ENCODE results near the gene GLOD5. TPM values are rescaled to one million over a fixed set of nuclear protein-coding genes. Genes with fewer than 3 reads are reported as not detected.
A peak's percentile ranks its signal among the peaks of the same experiment; 100 is the strongest.

Gene GLOD5
- total and polyA plus RNA-seq, 2 of the 4 experiments (the other 2 are of a cell fraction), result not detected

GRCh38 chrX:48714573-48714972 lies 47.0 kb upstream of the GLOD5 start:
- Histone ChIP-seq H3K27ac (ENCODE audit: insufficient read depth, low read length) (no peak overlapping the region), H3K14ac (replicated peaks; ENCODE audit: low read depth, low read length) (no peak overlapping the region), H2AK5ac (ENCODE audit: low read depth, low read length) (no peak overlapping the region), H4K20me1 (ENCODE audit: insufficient read depth, low read length) (no peaks in the 10 kb centered on the region), H2AK9ac (replicated peaks; ENCODE audit: low read depth, low read length, poor library complexity) (no peak overlapping the region), H2BK20ac (ENCODE audit: low read depth, low read length) (no peak overlapping the region), H4K8ac (ENCODE audit: low read depth in 2 of 2, low read length in 2 of 2) (no peak overlapping the region), H4K5ac (ENCODE audit: low read depth, low read length) (no peak overlapping the region), H4K91ac (ENCODE audit: insufficient read depth, low read depth, low read length) (no peak overlapping the region), H3K56ac (ENCODE audit: extremely low read depth, insufficient read depth, low read length) (no peak overlapping the region), H3K9me1 (ENCODE audit: insufficient read depth, low read length) (no peaks in the 10 kb centered on the region), H3K79me1 (ENCODE audit: low read depth in 1 of 2, low read length in 2 of 2) (no peaks in the 10 kb centered on the region), H2BK5ac (ENCODE audit: low read depth, low read length, poor library complexity, severe bottlenecking) (no peak overlapping the region), H3K9ac (ENCODE audit: low read depth, low read length) (no peak overlapping the region), H3K27me3 (ENCODE audit: control insufficient read depth, insufficient read depth, low read length) (no peaks in the 10 kb centered on the region; the same call in 1 of the 2 replicates), H2BK120ac (ENCODE audit: low read depth, low read length) (no peak overlapping the region), H2BK15ac (ENCODE audit: low read depth, low read length) (no peak overlapping the region), H3K9me3 (ENCODE audit: control insufficient read depth, insufficient read depth, low read length) (peaks cover 2% of the 10 kb centered on the region; the same call in 1 of the 2 replicates), H3K4me2 (ENCODE audit: low read depth, low read length) (no peak overlapping the region), H3K36me3 (ENCODE audit: control insufficient read depth, insufficient read depth, low read length) (no peaks in the 10 kb centered on the region), H3K18ac (ENCODE audit: low read depth, low read length) (no peak overlapping the region), H3K4me3 (ENCODE audit: insufficient read depth, low read depth, low read length) (no peak overlapping the region), H3K4ac (ENCODE audit: low read depth, low read length) (no peak overlapping the region), H3K4me1 (ENCODE audit: control insufficient read depth, insufficient read depth, low read length) (0 out of 2 replicates have a peak, but pooled peaks cover 2% of the 10 kb centered on the region), H2AFZ (replicated peaks; ENCODE audit: low read length, poor library complexity) (no peak overlapping the region), H3K23ac (ENCODE audit: low read depth, low read length) (no peak overlapping the region)
- dilution Hi-C loops (cut with HindIII; ENCODE audit: low sequenced_read_pairs, unreplicated experiment), result no loop called here
- no peak for TF ChIP-seq POLR2A (IDR thresholded peaks at IDR 0.05; ENCODE audit: low read depth, low read length)
- TF ChIP-seq CHD1 (IDR thresholded peaks at IDR 0.05; ENCODE audit: low read depth, low read length), result no peak
- no peak for TF ChIP-seq SMC3 (IDR thresholded peaks at IDR 0.05; ENCODE audit: low read depth, low read length)
- no peak for TF ChIP-seq MAZ (IDR thresholded peaks at IDR 0.05; ENCODE audit: borderline replicate concordance, low read depth, low read length)
- TF ChIP-seq NFE2L2 (IDR thresholded peaks at IDR 0.05; ENCODE audit: low read depth, low read length), result no peak
- no peak for TF ChIP-seq CEBPB (IDR thresholded peaks at IDR 0.05; ENCODE audit: low read depth, low read length)
- TF ChIP-seq USF2 (IDR thresholded peaks at IDR 0.05; ENCODE audit: low read depth, low read length), result no peak
- no peak for TF ChIP-seq RCOR1 (IDR thresholded peaks at IDR 0.05; ENCODE audit: insufficient replicate concordance, low read length)
- TF ChIP-seq MAFK (IDR thresholded peaks at IDR 0.05; ENCODE audit: low read depth, low read length), result no peak
- TF ChIP-seq RFX5 (IDR thresholded peaks at IDR 0.05; ENCODE audit: low read depth, low read length), result no peak
- TF ChIP-seq RAD21 (IDR thresholded peaks at IDR 0.05; ENCODE audit: low read length), result no peak
- CTCF ChIA-PET, result no interaction called here
- ATAC-seq (ENCODE audit: low read depth), result no peak
- BruUV-seq (replicated peaks), result no TSS peak
- DNase-seq, result peak; percentile 17
- in situ Hi-C loops (cut with MboI; ENCODE audit: low sequenced_read_pairs), result no loop called here
- WGBS, 2 experiments (ENCODE audit: extremely low coverage in 2 of 2, insufficient read length in 1 of 2), result 20% methylated on average over 1 of the region's 5 CpGs; no CpG with 5 or more reads in 1 of the 2 experiments
- POLR2A ChIA-PET (ENCODE audit: unreplicated experiment), result no interaction called here
- intact Hi-C loops (cut with micrococcal nuclease), result no loop called here
